Stimulated activated CD8-positive, alpha-beta memory T cell treated with anti-CD3 and anti-CD28 coated beads, Interleukin-7, amount 100 ng/mL, for 24 hours (primary cell): ENCODE data around the gene SRPK2.
"Not testable (repeated sequence)": the region's sequence is repeated elsewhere in the genome, so short reads cannot be mapped to it uniquely, and the experiment has no call there.

Experiments
- DNase-seq: peaks from one replicate; pipeline ENCODE4 v3.0.0-alpha.2; 2020; ENCODE audit warnings: low read depth

Gene SRPK2

GRCh38 chr7:105339404-105340323 is 49.1 kb downstream of the SRPK2 start:
- no peak for DNase-seq

- DNase-seq = no peak
These were observed 51.2 kb downstream of the SRPK2 start for GRCh38 chr7:105337529-105337928.

GRCh38 chr7:105336009-105336408 is 52.7 kb downstream of the SRPK2 start:
- no peak for DNase-seq

GRCh38 chr7:105332661-105333060 is 56.1 kb downstream of the SRPK2 start:
- DNase-seq = not testable (repeated sequence)

GRCh38 chr7:105330526-105330925 is 58.2 kb downstream of the SRPK2 start:
- no peak for DNase-seq

- DNase-seq = no peak
These were observed 61.5 kb downstream of the SRPK2 start for GRCh38 chr7:105327201-105327600.

GRCh38 chr7:105325216-105325904 is 63.4 kb downstream of the SRPK2 start:
- DNase-seq = no peak

GRCh38 chr7:105324606-105325005 is 64.1 kb downstream of the SRPK2 start:
- not testable (repeated sequence) for DNase-seq

- DNase-seq = no peak
These were observed 65.4 kb downstream of the SRPK2 start for GRCh38 chr7:105323366-105323765.

GRCh38 chr7:105322655-105323277 is 66.0 kb downstream of the SRPK2 start:
- DNase-seq = no peak

GRCh38 chr7:105321754-105322455 is 66.8 kb downstream of the SRPK2 start:
- DNase-seq = no peak

- DNase-seq = no peak
These were observed 67.8 kb downstream of the SRPK2 start for GRCh38 chr7:105320896-105321295.

- DNase-seq = no peak
These were observed 69.1 kb downstream of the SRPK2 start for GRCh38 chr7:105319578-105319977.

GRCh38 chr7:105316578-105317344 is 72.0 kb downstream of the SRPK2 start:
- DNase-seq = no peak

GRCh38 chr7:105315357-105315756 is 73.4 kb downstream of the SRPK2 start:
- no peak for DNase-seq

- no peak for DNase-seq
These were observed 79.2 kb downstream of the SRPK2 start for GRCh38 chr7:105309235-105310169.

GRCh38 chr7:105307163-105307672 is 81.5 kb downstream of the SRPK2 start:
- DNase-seq = no peak

- DNase-seq = no peak
These were observed 82.4 kb downstream of the SRPK2 start for GRCh38 chr7:105306298-105306748.

GRCh38 chr7:105305633-105306032 is 83.1 kb downstream of the SRPK2 start:
- no peak for DNase-seq
